HG02973 (cell line): ENCODE measurements around the gene PHF12.

Experiments
- ATAC-seq: cut with Tn5 transposase; IDR thresholded peaks from one replicate; pipeline ENCODE4 v1.9.1; 2021; ENCODE audit warnings: moderate library complexity; ENCODE audit not compliant: unreplicated experiment

The PHF12 gene

GRCh38 chr17:28951428-28951990, at the start of gene PHF12:
TSS of gene PHF12 (minus strand) at chr17:28951518. CDS start at chr17:28950960, 558 bp downstream.
- ATAC-seq, result peak; percentile 49

- no peak for ATAC-seq
These were observed 49.7 kb upstream of the PHF12 start for GRCh38 chr17:29000973-29001372.

- no peak for ATAC-seq
These were observed 47.9 kb upstream of the PHF12 start for GRCh38 chr17:28999206-28999605.

GRCh38 chr17:28997806-28998205, 46.5 kb upstream of the PHF12 start:
- ATAC-seq, result no peak

GRCh38 chr17:28996554-28997096, 45.3 kb upstream of the PHF12 start:
- no peak for ATAC-seq

GRCh38 chr17:28993645-28994426, 42.5 kb upstream of the PHF12 start:
- ATAC-seq, result no peak

- no peak for ATAC-seq
These were observed 41.6 kb upstream of the PHF12 start for GRCh38 chr17:28992625-28993600.

- no peak for ATAC-seq
These were observed 40.9 kb upstream of the PHF12 start for GRCh38 chr17:28992185-28992584.

- ATAC-seq, result no peak
These were observed 40.5 kb upstream of the PHF12 start for GRCh38 chr17:28991779-28992178.

GRCh38 chr17:28989028-28989427, 37.7 kb upstream of the PHF12 start:
- ATAC-seq, result no peak

- no peak for ATAC-seq
These were observed 37.2 kb upstream of the PHF12 start for GRCh38 chr17:28988475-28988874.

- no peak for ATAC-seq
These were observed 35.7 kb upstream of the PHF12 start for GRCh38 chr17:28986714-28987655.

GRCh38 chr17:28985950-28986713, 34.8 kb upstream of the PHF12 start:
- no peak for ATAC-seq

GRCh38 chr17:28983286-28984230, 32.2 kb upstream of the PHF12 start:
- ATAC-seq, result no peak

GRCh38 chr17:28982131-28982793, 30.9 kb upstream of the PHF12 start:
- ATAC-seq, result peak; percentile 62

- ATAC-seq, result no peak
These were observed 27.1 kb upstream of the PHF12 start for GRCh38 chr17:28978356-28978964.

GRCh38 chr17:28977659-28978355, 26.5 kb upstream of the PHF12 start:
- no peak for ATAC-seq
